Stimulated activated CD8-positive, alpha-beta memory T cell treated with anti-CD3 and anti-CD28 coated beads, Interleukin-15, amount 100 ng/mL, for 4 hours (primary cell): ENCODE measurements around the gene LEAP2.

Experiments used
- DNase-seq, 2 donors: peaks; one replicate each; pipeline ENCODE4 v3.0.0-alpha.2; 2020; ENCODE audit warnings: low read depth in 2 of 2

The LEAP2 gene

DNA sequence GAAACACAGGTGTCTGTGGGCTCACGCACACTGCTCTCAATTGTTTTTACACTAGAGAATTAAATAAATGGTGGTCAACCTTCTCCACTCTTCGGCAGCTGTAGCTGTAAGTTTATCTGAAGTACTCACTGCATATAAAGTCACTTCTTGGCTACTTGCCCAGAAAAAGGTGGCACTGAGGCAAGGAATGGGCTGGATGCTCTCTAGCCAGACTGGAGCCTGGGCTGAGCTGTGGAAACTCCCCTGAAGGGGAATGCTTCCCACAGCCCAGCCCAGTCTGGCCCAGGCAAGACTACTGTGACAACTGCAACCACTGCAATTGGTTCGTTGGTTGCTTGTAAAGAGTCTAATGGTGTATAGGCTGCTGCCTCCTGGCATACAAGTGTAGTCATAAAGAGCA is 4.5 kb downstream of the LEAP2 start:
- DNase-seq = no peak

DNA sequence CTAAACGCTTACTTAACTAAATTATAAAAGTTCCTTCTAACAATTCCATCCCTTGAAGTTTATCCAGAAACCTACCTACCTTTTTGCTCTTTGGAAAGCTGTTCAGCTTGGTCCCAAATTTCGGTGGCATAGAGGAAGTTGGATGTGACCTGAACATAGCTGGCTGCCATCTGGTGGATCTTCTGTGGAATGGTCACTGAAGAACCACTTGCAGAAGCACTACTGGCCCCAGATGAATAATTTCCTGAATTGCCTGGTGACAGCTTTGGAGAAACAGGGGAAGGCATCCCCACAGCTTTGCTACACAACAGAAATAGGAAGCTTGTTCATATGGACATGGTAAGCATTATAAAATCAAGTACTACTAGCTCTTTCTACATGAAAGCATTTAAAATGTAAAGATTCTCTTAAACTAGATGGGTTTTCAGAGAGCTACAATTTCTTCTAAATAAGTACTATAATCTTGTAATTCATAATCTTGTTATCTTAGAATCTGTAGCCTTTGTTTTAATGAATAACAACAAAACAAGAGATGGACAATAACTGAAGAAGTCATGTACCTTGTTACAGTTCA is 9.9 kb downstream of the LEAP2 start:
- no peak for DNase-seq

GRCh38 chr5:132884548-132884947 is 11.1 kb downstream of the LEAP2 start:
- DNase-seq = no peak

DNA sequence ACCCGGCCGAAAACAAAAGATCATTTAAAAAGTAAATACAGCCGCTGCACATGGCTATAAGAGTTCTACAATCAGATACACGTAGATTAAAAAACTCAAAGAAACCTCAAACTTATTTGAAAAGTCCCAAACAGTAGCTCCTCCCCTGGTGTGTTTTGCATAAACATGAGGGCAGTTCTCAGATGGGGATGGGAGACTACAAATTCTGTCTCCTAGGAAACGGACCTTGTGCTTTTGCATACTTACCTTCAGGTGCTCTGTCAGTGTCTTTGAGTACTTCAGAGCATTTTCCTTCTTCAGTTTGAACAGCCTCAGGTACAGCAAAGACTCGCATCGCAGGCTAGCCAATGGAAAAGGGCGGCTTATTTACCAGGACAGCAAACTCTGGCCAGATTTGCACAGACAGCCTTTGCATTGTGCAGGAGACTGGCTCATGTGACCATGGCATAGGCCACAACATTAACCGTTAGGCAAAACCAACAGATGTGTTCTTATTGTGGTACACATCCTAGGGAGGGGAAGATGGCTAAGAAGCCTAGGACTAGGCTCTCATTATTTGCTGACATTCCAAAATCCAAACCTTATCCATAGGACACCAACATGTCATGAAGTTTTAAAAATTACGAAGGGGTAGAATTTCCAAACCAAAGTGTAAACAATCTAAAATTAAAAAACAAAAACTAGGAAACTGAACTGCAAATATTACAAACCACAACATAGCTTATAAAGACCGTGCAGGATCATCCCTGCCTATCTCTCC is 12.8 kb downstream of the LEAP2 start:
- DNase-seq = no peak

DNA sequence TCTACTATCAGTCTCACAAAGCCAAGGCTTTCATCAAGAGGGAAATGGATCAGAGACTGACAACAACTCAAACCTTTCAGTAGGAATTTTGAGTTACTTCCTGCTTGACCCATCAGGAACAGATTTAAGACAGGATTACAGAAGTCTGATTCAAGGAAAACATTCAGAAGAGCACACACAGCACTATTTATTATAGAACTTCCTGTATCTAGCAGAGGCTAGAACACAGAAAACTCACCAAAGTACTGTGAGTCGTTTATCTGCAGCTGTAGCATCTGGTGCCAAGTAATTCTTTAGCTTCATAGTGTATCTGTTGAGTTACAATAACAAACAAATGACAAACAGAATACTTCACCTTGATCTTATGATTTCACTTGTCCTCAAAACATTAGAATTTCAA is 13.8 kb downstream of the LEAP2 start:
- no peak for DNase-seq

DNA sequence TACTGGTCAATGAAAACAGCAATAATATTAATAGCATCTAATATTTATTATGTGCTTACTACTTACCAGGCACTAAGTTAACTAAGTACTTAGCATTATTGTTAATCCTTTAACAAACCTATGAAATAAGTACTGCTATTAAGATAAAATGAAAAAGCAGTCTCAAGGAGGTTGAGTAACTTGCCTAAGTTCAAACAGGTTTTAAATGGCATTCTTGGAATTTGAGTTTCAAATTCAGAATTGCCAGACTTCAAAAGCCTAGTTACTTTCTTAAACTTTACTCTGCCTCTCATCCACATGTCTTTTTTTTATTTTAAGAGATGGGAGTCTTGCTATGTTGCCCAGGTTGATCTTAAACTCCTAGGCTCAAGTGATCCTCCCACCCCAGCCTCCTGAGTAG is 16.0 kb downstream of the LEAP2 start:
- no peak for DNase-seq

GRCh38 chr5:132890817-132891216 is 17.3 kb downstream of the LEAP2 start:
- no peak for DNase-seq

GRCh38 chr5:132895719-132896305 is 22.3 kb downstream of the LEAP2 start:
- no peak for DNase-seq

- DNase-seq = no peak
Observed at GRCh38 chr5:132896685-132897084, 23.2 kb downstream of the LEAP2 start.

DNA sequence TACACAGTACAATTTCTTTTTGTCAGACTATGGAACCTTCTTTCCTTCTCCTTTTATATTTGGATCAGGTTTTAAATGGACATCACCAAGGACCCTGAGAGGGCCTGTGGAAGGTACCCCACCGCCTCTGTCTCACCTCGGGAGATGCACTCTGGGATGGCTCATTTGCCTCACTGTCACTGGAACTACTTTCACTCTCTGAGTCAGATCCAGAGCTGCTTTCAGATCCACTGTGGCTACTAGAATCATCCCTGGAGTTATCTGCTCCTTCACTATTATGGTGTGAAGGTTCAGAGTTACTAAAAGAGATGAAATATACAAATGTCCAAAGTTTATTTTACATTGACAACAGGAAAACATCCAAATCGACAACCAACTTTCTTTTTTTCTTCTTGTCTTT is 24.6 kb downstream of the LEAP2 start:
- DNase-seq = no peak

DNA sequence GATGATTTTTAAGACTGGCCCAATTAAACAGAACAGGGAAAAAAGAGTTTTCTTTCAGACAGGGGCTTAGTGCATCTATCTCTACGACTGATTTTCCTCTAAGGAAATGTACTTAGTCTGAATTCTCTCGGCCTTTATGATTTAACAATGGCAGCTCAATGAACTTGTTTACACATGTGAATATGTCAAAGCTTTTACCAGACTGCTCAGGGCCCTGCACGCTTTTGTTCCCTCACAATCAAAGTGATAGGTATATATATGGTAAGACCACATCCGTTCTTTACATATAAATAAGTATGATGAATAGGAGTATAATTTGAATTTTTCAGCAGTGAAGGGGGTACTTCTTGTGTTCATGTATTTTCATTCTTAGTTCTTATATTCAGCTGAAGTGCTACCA is 27.6 kb downstream of the LEAP2 start:
- DNase-seq = no peak

DNA sequence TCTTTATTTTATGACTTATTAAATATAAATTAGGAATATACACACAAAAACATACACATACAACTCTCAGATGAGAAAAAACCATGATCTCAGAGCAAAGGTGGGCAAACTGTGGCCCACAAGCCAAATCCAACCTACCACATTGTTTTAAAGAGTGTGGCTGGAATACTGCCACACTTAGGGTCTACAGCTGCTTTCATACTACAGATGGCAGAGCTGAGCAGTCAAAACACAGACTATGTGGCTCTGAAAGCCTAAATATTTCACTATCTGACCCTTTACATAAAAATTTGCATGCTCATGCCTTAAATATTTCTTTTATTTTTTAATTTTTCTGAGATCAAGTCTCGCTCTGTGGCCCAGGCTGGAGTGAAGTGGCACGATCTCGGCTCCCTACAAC is 28.3 kb downstream of the LEAP2 start:
- DNase-seq = no peak

DNA sequence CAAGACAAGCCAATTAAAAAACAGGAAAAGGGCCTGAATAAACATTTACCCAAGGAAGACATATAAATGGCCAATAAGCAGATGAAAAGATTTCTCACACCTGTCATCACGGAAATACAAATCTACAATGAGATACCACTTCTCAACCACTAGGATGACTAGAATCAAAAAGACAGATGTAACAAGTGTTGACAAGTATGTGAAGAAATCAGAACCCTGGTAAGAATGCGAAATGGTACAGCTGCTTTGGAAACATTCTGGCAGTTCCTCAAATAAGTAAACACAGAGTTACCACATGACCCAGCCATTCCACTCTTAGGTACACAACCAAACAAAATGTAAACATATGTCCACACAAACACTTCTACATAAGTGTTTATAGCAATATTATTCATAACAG is 32.5 kb downstream of the LEAP2 start:
- DNase-seq = no peak

GRCh38 chr5:132907161-132907560 is 33.7 kb downstream of the LEAP2 start:
- DNase-seq = no peak

DNA sequence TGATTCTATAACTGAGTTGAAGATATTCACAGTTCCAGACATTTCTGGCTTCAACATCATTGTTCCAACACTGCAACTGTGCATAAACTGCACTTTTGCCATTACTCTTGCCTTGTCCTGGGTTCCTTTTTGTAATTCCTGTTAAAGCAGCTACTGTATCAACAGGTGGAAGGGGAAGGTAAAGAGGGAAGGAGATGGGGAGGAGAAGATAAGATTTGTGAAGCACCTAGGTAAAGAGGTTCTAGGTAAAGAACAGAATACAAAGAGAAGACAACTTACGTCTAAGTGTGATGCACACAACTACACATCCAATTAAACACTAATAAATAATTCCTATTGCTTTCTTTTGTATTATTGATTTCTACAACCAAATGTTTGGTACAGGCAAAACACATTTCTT is 36.2 kb downstream of the LEAP2 start:
- no peak for DNase-seq

DNA sequence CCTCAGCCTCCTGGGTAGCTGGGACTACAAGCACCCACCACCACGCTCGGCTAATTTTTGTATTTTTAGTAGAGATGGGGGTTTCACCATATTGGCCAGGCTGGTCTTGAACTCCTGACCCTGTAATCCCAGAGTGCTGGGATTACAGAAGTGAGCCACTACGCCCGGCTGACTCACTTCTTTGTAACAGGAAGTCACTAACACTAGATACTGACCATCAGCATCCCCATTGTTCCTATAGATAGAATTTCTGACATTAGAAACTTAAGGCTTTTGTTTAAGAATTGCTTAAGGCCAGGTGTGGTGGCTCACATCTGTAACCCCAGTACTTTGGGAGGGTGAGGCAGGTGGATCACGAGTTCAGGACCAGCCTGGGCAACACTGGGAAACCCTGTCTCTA is 42.2 kb downstream of the LEAP2 start:
- DNase-seq = no peak

DNA sequence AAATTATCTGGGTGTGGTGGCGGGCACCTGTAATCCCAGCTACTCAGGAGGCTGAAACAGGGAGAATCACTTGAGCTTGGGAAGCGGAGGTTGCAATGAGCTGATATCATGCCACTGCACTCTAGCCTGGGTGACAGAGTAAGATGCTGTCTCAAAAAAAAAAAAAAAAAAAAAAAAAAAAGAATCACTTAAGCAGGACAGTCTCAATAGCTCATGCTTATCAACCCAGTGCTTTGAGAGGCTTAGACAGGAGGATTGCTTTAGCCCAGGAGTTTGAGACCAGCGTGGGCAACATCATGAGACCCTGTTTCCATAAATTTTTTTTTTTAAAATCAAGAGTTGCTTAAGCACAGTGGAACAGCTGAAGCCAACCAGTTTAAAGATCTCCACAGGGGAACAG is 42.6 kb downstream of the LEAP2 start:
- no peak for DNase-seq
